Measurements from ENCODE around the gene ALKBH8.

GRCh38 chr11:107549253-107549953, 16.1 kb downstream of the ALKBH8 start:
- TF ChIP-seq CTCF (IDR thresholded peaks at IDR 0.05): peak; percentile 55 to 78 (median 76)
- TF ChIP-seq POLR2A (IDR thresholded peaks at IDR 0.05): no peak

Measured in Peyer's patch (tissue), 4 donors.